Nephron (organoid): ENCODE measurements around the gene ITSN2.

ENCODE experiments used
- H3K27ac Mint-ChIP-seq, 3 experiments: 2 replicates each; pipeline ENCODE4 v1.8.0; 2020; ENCODE audit warnings: mixed read lengths in 3 of 3, mild to moderate bottlenecking in 2 of 3, moderate library complexity in 1 of 3
- H3K27me3 Mint-ChIP-seq: 2 replicates; pipeline ENCODE4 v1.8.0; 2021; ENCODE audit warnings: low read depth, mild to moderate bottlenecking, moderate library complexity, mixed read lengths
- H3K36me3 Mint-ChIP-seq: 2 replicates; pipeline ENCODE4 v1.8.0; 2020; ENCODE audit warnings: low read depth, mixed read lengths
- H3K4me1 Mint-ChIP-seq: 2 replicates; pipeline ENCODE4 v1.8.0; 2020; ENCODE audit warnings: mixed read lengths
- H3K4me3 Mint-ChIP-seq, 3 experiments: 2 replicates each; pipeline ENCODE4 v1.8.0; 2020; ENCODE audit warnings: mild to moderate bottlenecking in 3 of 3, mixed read lengths in 3 of 3, moderate library complexity in 2 of 3
- H3K9me3 Mint-ChIP-seq: 2 replicates; pipeline ENCODE4 v1.8.0; 2020; ENCODE audit warnings: mixed read lengths
- CTCF ChIP-seq, 3 experiments: fragments of 200-600 bp; sonication (generic); IDR thresholded peaks; one replicate each; pipeline ENCODE4 v1.5.0; 2021; ENCODE audit warnings: antibody characterized with exemption in 3 of 3; ENCODE audit not compliant: unreplicated experiment in 3 of 3

ITSN2 gene

DNA sequence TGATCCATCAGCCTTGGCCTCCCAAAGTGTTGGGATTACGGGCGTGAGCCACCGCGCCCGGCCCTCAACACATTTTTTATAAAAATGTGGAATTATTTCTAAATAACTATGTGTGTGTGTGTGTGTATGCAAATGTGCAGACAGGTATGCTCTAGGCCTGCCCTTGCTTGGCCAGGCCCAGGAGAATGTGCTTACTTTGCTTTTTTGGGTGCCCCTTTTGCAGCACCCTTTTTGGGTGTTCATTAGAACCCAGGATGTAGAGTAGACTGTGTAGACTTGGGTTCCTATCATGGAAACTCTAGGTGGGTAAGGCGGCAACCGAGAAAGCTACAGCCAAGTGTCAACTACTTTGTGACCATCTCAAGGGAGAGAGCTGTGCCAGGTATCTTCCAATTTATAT lies 11.7 kb upstream of the ITSN2 start:
- Mint-ChIP-seq H3K27ac (no peak overlapping the region), H3K4me1 (peaks cover 4% of the 10 kb centered on the region), H3K4me3 (no peak overlapping the region), H3K36me3 (no peaks in the 10 kb centered on the region), H3K9me3 (no peaks in the 10 kb centered on the region), H3K27me3 (peaks cover 3% of the 10 kb centered on the region)
- TF ChIP-seq CTCF (IDR thresholded peaks at IDR 0.05; ENCODE audit: unreplicated experiment in 3 of 3), result no peak

GRCh38 chr2:24365826-24366225 lies 5.5 kb upstream of the ITSN2 start:
- Mint-ChIP-seq H3K27me3 (peaks cover 9% of the 10 kb centered on the region), H3K27ac (peak overlapping the region; percentile 58 to 79 (median 77)), H3K4me3 (no peak overlapping the region), H3K36me3 (no peaks in the 10 kb centered on the region), H3K9me3 (no peaks in the 10 kb centered on the region), H3K4me1 (peaks cover 18% of the 10 kb centered on the region)
- TF ChIP-seq CTCF (IDR thresholded peaks at IDR 0.05; ENCODE audit: unreplicated experiment in 3 of 3), result no peak

DNA sequence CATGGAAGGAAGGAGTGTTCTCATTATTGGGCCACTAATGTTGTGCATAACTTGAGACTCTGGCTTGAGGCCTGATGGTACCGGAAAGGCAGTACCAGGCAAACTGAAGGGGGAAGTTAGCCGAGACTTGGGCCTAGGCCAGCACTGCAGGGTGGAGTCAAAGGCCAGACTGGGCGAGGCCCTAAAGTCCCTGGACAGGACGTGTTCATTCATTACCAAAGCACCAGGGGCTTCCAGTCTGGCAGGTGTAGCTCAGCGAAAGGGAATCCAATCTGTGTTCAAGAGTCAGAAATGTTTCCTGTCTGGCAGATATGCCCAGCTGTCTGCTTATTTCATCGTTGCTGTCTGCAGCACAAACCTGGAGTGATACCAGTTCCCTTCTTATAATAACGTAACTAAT lies 4.7 kb upstream of the ITSN2 start:
- H3K9me3 Mint-ChIP-seq, result no peaks in the 10 kb centered on the region
- H3K27me3 Mint-ChIP-seq, result peaks cover 7% of the 10 kb centered on the region
- H3K4me1 Mint-ChIP-seq, result peaks cover 18% of the 10 kb centered on the region
- TF ChIP-seq CTCF (IDR thresholded peaks at IDR 0.05; ENCODE audit: unreplicated experiment in 3 of 3), result no peak
- peak overlapping the region; percentile 58 to 79 (median 77) for H3K27ac Mint-ChIP-seq
- H3K36me3 Mint-ChIP-seq, result no peaks in the 10 kb centered on the region
- peak overlapping the region in 1 of 3 experiments; percentile 22 for H3K4me3 Mint-ChIP-seq

- Mint-ChIP-seq H3K4me3 (peak overlapping the region; percentile 46 to 76 (median 67)), H3K36me3 (no peaks in the 10 kb centered on the region), H3K27me3 (peaks cover 7% of the 10 kb centered on the region), H3K9me3 (no peaks in the 10 kb centered on the region), H3K4me1 (peaks cover 29% of the 10 kb centered on the region), H3K27ac (peak overlapping the region; percentile 3 to 17 (median 6))
- TF ChIP-seq CTCF (IDR thresholded peaks at IDR 0.05; ENCODE audit: unreplicated experiment in 3 of 3), result no peak
Measured at GRCh38 chr2:24363301-24363700, 3.0 kb upstream of the ITSN2 start.

- Mint-ChIP-seq H3K27ac (peak overlapping the region in 2 of 3 experiments; percentile 29 to 74), H3K4me1 (peaks cover 32% of the 10 kb centered on the region), H3K4me3 (peak overlapping the region; percentile 63 to 76 (median 74)), H3K36me3 (no peaks in the 10 kb centered on the region), H3K9me3 (no peaks in the 10 kb centered on the region), H3K27me3 (peaks cover 10% of the 10 kb centered on the region)
- no peak for TF ChIP-seq CTCF (IDR thresholded peaks at IDR 0.05; ENCODE audit: unreplicated experiment in 3 of 3)
Measured at GRCh38 chr2:24362253-24362652, 1.9 kb upstream of the ITSN2 start.

GRCh38 chr2:24360963-24361330 lies 611 bp upstream of the ITSN2 start:
- H3K4me3 Mint-ChIP-seq, result peak overlapping the region; percentile 91 to 94 (median 92)
- no peak for TF ChIP-seq CTCF (IDR thresholded peaks at IDR 0.05; ENCODE audit: unreplicated experiment in 3 of 3)
- no peaks in the 10 kb centered on the region for H3K9me3 Mint-ChIP-seq

More at GRCh38 chr2:24360963-24361330, 611 bp upstream of the ITSN2 start:
- Mint-ChIP-seq H3K36me3 (no peaks in the 10 kb centered on the region), H3K27me3 (peaks cover 10% of the 10 kb centered on the region), H3K27ac (peak overlapping the region; percentile 79 to 95 (median 85)), H3K4me1 (peaks cover 29% of the 10 kb centered on the region)
